NCI-H524 (cell line): ENCODE results near the gene FGA.

Experiments
- DNase-seq, 2 experiments: peaks; one replicate each; lab custom pipeline; 2025; lab: John Stamatoyannopoulos, UW

FGA gene

GRCh38 chr4:154578919-154579318, 11.6 kb downstream of the FGA start:
- no peak for DNase-seq

DNA sequence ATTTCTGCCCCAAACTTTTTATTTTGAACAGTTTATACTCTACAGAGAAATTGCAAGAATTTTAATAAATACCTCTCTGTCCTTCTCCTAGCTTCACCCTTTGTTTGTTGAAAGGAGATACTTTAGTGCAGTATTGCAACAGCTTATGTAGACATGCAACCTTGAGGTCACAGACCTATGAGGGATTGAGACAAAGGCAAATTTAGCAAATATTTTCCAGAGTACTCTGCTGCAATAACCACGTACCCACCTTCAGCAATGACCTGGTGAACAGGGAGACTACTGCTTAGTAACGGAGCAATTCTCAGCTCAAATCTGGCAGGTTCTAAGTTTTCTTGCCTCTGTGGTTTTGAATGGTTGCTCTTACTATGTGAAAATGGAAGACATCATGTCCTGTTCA, 13.2 kb downstream of the FGA start:
- DNase-seq, result no peak

- no peak for DNase-seq
Observed at GRCh38 chr4:154574311-154574710, 16.2 kb downstream of the FGA start.

- no peak for DNase-seq
Observed at GRCh38 chr4:154573190-154573870, 17.2 kb downstream of the FGA start.

- no peak for DNase-seq
Observed at GRCh38 chr4:154569584-154569983, 21.0 kb downstream of the FGA start.

- no peak for DNase-seq
Observed at GRCh38 chr4:154569028-154569427, 21.5 kb downstream of the FGA start.

- DNase-seq, result no peak
Observed at GRCh38 chr4:154566639-154567204, 23.8 kb downstream of the FGA start.

- DNase-seq, result no peak
Observed at GRCh38 chr4:154565704-154566103, 24.8 kb downstream of the FGA start.

GRCh38 chr4:154564311-154564710, 26.2 kb downstream of the FGA start:
- no peak for DNase-seq

GRCh38 chr4:154562697-154563254, 27.8 kb downstream of the FGA start, which contains the start of gene FGB:
TSS of gene FGB (plus strand) at chr4:154563011. CDS start at chr4:154563019, 8 bp downstream.
- DNase-seq, result no peak

DNA sequence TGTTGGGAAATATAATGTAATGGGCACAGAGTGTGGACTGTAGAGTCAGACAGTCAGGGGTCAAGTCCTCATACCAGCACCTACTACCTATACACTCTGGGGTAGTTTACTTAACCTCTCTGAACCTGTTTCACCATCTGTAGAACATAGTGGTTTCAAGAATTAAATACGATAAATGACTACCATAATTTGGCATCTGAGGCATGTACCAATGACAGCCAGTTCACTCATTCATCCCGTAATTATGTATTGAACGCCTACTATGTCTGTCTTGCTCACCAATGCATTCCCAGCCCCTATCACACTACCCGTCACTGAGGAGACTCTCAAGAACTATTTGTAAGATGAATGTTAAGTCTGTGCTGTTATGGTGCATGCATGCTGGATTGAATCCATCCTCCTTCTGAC, 29.7 kb downstream of the FGA start:
- no peak for DNase-seq

- DNase-seq, result no peak
Observed at GRCh38 chr4:154560419-154560801, 30.1 kb downstream of the FGA start.

- peak; percentile 1 to 36 for DNase-seq
Observed at GRCh38 chr4:154559494-154560418, 30.8 kb downstream of the FGA start.

- no peak for DNase-seq
Observed at GRCh38 chr4:154559141-154559493, 31.4 kb downstream of the FGA start.

- peak; percentile 8 to 41 for DNase-seq
Observed at GRCh38 chr4:154551872-154552686, 38.5 kb downstream of the FGA start.

- DNase-seq, result peak; percentile 62 to 87
Observed at GRCh38 chr4:154549894-154550790, 40.4 kb downstream of the FGA start, which contains the start of gene PLRG1. TSS of gene PLRG1 (minus strand) at chr4:154550400. CDS start at chr4:154550308, 92 bp downstream.

- no peak for DNase-seq
Observed at GRCh38 chr4:154545689-154546088, 44.9 kb downstream of the FGA start.

- no peak for DNase-seq
Observed at GRCh38 chr4:154542271-154542879, 48.2 kb downstream of the FGA start.
